MM.1S (cell line): ENCODE results near the gene PODNL1.

Experiments used
- CTCF ChIP-seq: fragments of 300-600 bp; sonication (generic); IDR thresholded peaks from 2 replicates; pipeline ENCODE4 v1.5.1; 2016; ENCODE audit warnings: antibody characterized with exemption, low read length, mixed read lengths
- EZH2 ChIP-seq: fragments of 300-600 bp; sonication (generic); optimal IDR thresholded peaks from 2 replicates; pipeline ENCODE3; 2017; ENCODE audit warnings: low read depth, mild to moderate bottlenecking, antibody characterized with exemption, low read length, mixed read lengths
- EZH2phosphoT487 ChIP-seq: fragments of 300-600 bp; sonication (generic); IDR thresholded peaks from 2 replicates; pipeline ENCODE4 v1.6.1; 2018; ENCODE audit warnings: antibody characterized with exemption, low read length

- TF ChIP-seq CTCF (no peak), EZH2phosphoT487 (no peak), EZH2 (no peak)
Observed at GRCh38 chr19:13982773-13983172, 44.6 kb upstream of the PODNL1 start.
